SU-DHL-6 (cell line): Measurements from ENCODE around the gene PLEKHS1.

ENCODE experiments used
- EZH2phosphoT487 ChIP-seq: fragments of 200-600 bp; sonication (generic), shearing (Covaris generic); conservative IDR thresholded peaks from 2 replicates; pipeline ENCODE4 v1.6.1; 2018; ENCODE audit warnings: mild to moderate bottlenecking, antibody characterized with exemption, low read length, moderate library complexity, mixed read lengths
- TF ChIP-seq, protein P1 (sequence below): fragments of 200-600 bp; sonication (generic); IDR thresholded peaks from one replicate; pipeline ENCODE4 v1.5.1; 2017; ENCODE audit warnings: antibody characterized with exemption, mild to moderate bottlenecking, low read length, moderate library complexity; ENCODE audit not compliant: insufficient read depth, poor library complexity, severe bottlenecking

- TF ChIP-seq, protein P1, sequence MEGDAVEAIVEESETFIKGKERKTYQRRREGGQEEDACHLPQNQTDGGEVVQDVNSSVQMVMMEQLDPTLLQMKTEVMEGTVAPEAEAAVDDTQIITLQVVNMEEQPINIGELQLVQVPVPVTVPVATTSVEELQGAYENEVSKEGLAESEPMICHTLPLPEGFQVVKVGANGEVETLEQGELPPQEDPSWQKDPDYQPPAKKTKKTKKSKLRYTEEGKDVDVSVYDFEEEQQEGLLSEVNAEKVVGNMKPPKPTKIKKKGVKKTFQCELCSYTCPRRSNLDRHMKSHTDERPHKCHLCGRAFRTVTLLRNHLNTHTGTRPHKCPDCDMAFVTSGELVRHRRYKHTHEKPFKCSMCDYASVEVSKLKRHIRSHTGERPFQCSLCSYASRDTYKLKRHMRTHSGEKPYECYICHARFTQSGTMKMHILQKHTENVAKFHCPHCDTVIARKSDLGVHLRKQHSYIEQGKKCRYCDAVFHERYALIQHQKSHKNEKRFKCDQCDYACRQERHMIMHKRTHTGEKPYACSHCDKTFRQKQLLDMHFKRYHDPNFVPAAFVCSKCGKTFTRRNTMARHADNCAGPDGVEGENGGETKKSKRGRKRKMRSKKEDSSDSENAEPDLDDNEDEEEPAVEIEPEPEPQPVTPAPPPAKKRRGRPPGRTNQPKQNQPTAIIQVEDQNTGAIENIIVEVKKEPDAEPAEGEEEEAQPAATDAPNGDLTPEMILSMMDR: no peak
- no peak for TF ChIP-seq EZH2phosphoT487
These were observed 55.0 kb downstream of the PLEKHS1 start for GRCh38 chr10:113806503-113806902.
